ENCODE results near the gene ANKAR.

ANKAR gene

DNA sequence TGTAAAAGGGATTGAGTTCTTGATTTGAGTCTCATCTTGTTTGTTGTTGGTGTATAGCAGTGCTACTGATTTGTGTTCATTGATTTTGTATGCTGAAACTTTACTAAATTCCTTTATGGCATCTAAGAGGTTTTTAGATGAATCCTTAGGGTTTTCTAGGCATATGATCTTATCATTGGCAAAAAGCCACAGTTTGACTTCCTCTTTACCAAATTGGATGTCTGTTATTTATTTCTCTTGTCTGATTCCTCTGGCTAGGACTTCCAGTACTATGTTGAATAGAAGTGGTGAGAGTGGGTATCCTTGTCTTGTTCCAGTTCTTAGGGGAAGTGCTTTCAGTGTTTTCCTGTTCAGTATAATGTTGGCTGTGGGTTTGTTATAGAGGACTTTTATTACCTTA lies 4.8 kb downstream of the ANKAR start:
- TF ChIP-seq GATA3 (IDR thresholded peaks at IDR 0.05; ENCODE audit: low read depth, low read length) (no peak), GATA2 (IDR thresholded peaks at IDR 0.05; ENCODE audit: low read depth, low read length) (no peak)

DNA sequence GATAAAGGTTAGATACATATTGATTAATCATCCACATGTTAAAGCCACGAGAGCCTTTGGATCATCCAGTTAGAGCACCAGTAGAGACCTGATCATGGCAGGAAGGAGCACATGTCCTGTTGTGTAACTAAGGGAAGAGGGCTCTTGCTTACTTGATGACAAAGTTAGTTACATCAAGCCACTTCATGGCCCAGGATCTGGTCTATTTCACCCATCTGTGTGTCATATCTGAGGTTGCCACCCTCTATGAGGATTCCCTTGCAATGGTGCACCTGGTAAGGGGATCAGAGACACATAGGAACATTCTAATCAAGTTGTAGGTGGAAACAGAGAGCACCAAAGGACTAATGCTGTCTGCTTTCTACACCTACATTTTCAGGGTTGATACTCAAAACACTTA lies 6.7 kb downstream of the ANKAR start:
- TF ChIP-seq GATA3 (IDR thresholded peaks at IDR 0.05; ENCODE audit: low read depth, low read length) (no peak), GATA2 (IDR thresholded peaks at IDR 0.05; ENCODE audit: low read depth, low read length) (no peak)

DNA sequence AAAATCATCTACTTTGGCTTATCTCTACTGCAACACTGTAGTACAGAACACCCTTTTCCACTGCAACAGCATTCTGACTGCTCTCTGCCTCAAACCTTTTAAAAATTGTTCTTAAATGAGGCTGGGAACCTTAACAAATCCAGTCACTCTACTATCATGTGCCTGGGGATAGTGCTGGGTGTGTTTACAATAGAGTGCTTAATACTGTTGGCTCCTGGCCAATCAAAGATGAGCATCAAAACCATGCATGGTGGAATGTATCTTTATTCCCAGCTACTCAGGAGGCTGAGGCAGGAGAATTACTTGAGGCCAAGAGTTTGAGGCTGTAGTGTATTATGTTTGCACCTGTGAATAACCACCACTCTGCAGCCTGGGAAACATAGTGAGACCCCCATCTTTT lies 7.4 kb downstream of the ANKAR start:
- TF ChIP-seq GATA3 (IDR thresholded peaks at IDR 0.05; ENCODE audit: low read depth, low read length), result no peak
- no peak for TF ChIP-seq GATA2 (IDR thresholded peaks at IDR 0.05; ENCODE audit: low read depth, low read length)

GRCh38 chr2:189683348-189683747 lies 8.9 kb downstream of the ANKAR start:
- TF ChIP-seq GATA2 (IDR thresholded peaks at IDR 0.05; ENCODE audit: low read depth, low read length) (no peak), GATA3 (IDR thresholded peaks at IDR 0.05; ENCODE audit: low read depth, low read length) (no peak)

DNA sequence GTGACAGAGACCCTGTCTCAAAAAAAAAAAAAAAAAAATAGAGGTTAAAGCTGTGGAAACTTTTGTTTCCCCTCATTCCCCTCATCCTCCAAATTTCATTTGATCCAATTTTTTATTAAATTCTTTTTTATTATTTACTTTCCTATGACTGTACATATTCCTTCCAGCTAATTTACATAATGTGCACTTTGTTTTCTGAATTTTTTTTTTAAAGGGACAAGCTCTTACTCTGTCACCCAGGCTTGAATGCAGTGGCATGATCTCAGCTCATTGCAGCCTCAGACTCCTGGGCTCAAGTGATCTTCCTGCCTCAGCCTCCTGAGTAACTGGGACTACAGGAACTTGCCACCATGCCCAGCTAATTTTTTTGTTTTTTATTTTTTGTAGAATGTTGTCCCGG lies 10.3 kb downstream of the ANKAR start:
- no peak for TF ChIP-seq GATA3 (IDR thresholded peaks at IDR 0.05; ENCODE audit: low read depth, low read length)
- TF ChIP-seq GATA2 (IDR thresholded peaks at IDR 0.05; ENCODE audit: low read depth, low read length), result no peak

DNA sequence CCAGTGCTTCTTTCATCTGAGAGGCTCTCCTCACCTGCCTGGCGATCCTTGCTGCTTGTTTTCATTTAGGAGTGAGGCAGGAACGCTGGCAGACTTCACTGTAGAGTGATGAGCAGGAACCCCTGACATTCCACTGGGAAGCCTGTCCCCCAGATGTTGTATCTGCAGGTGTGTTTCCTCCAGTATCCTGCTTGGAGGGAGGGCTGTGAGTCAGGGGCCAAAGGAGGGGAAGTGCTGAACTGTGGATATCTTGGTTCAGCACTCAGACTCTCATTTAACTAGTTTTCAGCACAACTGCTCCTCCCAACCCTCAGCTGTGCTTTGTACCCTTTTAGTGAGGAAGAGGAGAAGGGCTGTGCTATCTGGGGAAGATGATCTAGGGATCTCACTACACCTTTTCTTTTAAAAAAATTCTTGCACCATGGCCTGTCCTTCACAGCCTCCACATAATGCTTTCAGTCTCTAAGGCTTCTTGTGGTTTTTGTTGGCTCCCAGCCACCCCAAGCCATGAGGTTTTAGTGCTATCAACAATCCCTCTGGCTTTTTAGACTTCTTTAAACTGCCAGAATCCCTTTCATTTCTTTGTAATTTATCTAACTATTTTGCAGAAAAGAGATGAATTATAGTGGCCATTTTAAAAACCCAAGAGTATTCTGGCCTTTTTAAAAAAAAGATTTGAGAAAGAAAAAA lies 11.2 kb downstream of the ANKAR start:
- TF ChIP-seq GATA3 (IDR thresholded peaks at IDR 0.05; ENCODE audit: low read depth, low read length) (no peak), GATA2 (IDR thresholded peaks at IDR 0.05; ENCODE audit: low read depth, low read length) (no peak)

DNA sequence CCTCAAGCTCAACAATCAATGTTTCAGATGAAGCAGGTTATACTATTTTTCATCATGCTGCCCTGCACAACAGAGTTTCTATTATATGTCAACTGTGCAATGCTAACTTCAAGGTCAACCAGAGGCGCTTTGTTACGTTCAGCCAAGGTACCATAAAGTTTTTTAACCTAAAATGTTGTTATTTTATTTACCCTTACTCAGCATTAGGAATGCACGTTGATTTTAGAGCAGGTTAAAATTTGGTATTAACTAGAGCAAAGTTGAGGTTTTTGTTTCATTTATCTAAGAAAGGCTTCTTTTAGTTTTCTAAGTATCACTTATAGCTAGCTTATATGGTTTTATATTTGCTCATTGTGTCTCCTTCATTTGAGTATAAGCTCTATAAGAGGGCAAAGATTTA lies 21.8 kb downstream of the ANKAR start:
- TF ChIP-seq GATA3 (IDR thresholded peaks at IDR 0.05; ENCODE audit: low read depth, low read length) (no peak), GATA2 (IDR thresholded peaks at IDR 0.05; ENCODE audit: low read depth, low read length) (no peak)

GRCh38 chr2:189698020-189698887 lies 23.8 kb downstream of the ANKAR start:
- TF ChIP-seq GATA2 (IDR thresholded peaks at IDR 0.05; ENCODE audit: low read depth, low read length) (no peak), GATA3 (IDR thresholded peaks at IDR 0.05; ENCODE audit: low read depth, low read length) (no peak)

- no peak for TF ChIP-seq GATA2 (IDR thresholded peaks at IDR 0.05; ENCODE audit: low read depth, low read length)
- no peak for TF ChIP-seq GATA3 (IDR thresholded peaks at IDR 0.05; ENCODE audit: low read depth, low read length)
Measured at GRCh38 chr2:189700681-189701080, 26.2 kb downstream of the ANKAR start.

DNA sequence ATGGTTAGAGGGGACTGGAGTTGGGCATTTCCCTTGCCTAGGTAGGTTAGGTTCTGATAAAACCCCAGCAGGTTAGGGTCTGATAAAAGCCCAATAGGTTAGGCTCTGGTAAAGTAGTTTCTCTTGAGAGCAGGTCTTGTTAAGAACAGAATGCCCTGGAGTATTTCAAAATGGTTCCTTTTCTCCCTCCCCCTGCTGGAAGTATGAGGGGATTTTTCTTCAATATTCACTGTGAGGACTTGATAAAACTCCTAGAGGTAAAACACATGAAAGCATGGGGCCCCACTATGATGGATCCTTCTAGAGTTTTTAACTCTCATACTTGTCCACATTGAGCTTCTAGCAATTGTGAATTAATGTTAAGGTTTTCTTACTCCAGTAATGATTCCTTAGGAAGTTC lies 27.6 kb downstream of the ANKAR start:
- TF ChIP-seq GATA3 (IDR thresholded peaks at IDR 0.05; ENCODE audit: low read depth, low read length) (no peak), GATA2 (IDR thresholded peaks at IDR 0.05; ENCODE audit: low read depth, low read length) (no peak)

- TF ChIP-seq GATA2 (IDR thresholded peaks at IDR 0.05; ENCODE audit: low read depth, low read length) (no peak), GATA3 (IDR thresholded peaks at IDR 0.05; ENCODE audit: low read depth, low read length) (no peak)
Measured at GRCh38 chr2:189709501-189710221, 35.2 kb downstream of the ANKAR start.

DNA sequence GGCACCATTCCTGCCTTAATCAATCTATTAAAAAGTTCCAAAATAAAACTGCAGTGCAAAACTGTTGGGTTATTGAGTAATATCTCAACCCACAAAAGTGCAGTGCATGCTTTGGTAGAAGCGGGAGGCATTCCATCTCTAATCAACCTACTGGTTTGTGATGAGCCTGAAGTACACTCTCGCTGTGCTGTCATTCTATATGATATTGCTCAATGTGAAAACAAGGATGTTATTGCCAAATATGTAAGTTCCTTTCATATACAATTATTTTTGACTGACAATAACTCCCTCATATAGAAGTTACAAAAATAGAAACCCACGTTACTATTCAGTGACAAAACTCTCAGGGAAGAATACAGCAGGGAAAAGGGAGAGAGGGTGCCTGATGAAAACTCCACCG lies 45.1 kb downstream of the ANKAR start:
- TF ChIP-seq GATA2 (IDR thresholded peaks at IDR 0.05; ENCODE audit: low read depth, low read length) (no peak), GATA3 (IDR thresholded peaks at IDR 0.05; ENCODE audit: low read depth, low read length) (no peak)

- no peak for TF ChIP-seq GATA3 (IDR thresholded peaks at IDR 0.05; ENCODE audit: low read depth, low read length)
- TF ChIP-seq GATA2 (IDR thresholded peaks at IDR 0.05; ENCODE audit: low read depth, low read length), result no peak
Measured at GRCh38 chr2:189723192-189723591, 48.7 kb downstream of the ANKAR start.

Measured in SH-SY5Y (cell line).